Activated CD8-positive, alpha-beta memory T cell treated with anti-CD3 and anti-CD28 coated beads, Interleukin-2, amount 50 U/mL, for 4 hours (primary cell): ENCODE results near the gene PLEKHA4.
"Not testable (repeated sequence)": the region's sequence is repeated elsewhere in the genome, so short reads cannot be mapped to it uniquely, and the experiment has no call there.

Experiments used
- DNase-seq: peaks from one replicate; pipeline ENCODE4 v3.0.0-alpha.2; 2020

The PLEKHA4 gene

GRCh38 chr19:48887861-48888612, 19.6 kb upstream of the PLEKHA4 start:
- DNase-seq, result no peak

DNA sequence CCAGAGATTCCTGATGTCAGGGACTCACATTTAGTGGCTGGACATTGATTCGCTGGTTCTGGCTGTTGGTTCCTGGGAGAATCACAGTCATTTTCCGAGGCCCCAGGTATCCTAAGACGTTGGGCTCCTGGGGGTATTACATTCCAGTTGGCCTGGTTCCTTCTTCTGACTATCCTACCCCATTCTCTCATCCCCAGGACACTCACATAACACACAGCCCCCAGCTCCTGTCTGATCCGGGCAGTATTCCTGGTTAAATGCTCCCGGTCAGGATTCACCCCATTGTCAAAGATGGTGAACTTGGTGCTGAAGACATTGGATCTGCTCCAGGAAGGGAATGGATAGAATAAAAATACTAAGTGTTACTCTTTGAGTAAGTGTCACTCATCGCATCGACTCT, 15.3 kb upstream of the PLEKHA4 start:
- DNase-seq, result no peak

DNA sequence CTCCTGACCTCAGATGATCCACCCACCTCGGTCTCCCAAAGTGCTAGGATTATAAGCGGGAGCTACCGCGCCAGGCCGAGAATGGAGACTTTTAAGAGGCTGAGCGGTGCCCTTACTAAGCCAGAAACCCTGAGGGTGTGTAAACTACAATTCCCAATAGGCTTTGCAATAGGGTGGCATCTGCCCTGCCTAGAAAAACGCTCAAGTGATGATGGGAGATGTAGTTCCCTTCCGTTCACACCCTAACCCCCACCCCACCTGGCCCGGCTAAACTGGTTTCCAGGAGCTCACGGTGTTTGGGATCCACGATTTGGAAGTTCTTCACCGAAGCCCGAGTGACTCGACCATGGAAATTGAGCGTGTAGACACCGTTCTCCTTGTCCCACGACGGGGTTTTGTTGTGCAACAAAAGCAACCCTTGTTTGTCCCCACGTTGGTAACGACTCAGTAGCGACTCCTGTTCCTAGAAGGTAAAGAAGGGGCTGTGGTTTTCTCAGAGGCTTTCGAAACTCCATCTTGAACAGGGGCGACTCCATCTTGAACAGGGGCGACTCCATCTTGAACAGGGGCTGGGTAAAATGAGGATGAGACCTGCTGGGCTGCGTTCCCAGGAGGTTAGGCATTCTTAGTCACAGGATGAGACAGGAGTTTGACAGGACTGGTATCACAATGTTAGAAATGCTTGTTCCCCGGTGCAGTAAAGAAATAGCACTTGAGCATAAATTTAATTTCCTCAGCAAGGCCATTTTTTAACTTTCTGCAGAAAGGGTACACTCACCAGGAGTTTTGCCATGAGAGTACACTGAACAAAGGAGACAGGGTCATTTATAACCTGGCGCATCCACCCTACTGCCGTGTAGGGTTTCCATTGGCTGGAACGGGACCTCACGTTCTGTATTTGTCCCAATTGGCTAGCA, 13.6 kb upstream of the PLEKHA4 start:
- no peak for DNase-seq

GRCh38 chr19:48879696-48880095, 11.3 kb upstream of the PLEKHA4 start:
- not testable (repeated sequence) for DNase-seq

DNA sequence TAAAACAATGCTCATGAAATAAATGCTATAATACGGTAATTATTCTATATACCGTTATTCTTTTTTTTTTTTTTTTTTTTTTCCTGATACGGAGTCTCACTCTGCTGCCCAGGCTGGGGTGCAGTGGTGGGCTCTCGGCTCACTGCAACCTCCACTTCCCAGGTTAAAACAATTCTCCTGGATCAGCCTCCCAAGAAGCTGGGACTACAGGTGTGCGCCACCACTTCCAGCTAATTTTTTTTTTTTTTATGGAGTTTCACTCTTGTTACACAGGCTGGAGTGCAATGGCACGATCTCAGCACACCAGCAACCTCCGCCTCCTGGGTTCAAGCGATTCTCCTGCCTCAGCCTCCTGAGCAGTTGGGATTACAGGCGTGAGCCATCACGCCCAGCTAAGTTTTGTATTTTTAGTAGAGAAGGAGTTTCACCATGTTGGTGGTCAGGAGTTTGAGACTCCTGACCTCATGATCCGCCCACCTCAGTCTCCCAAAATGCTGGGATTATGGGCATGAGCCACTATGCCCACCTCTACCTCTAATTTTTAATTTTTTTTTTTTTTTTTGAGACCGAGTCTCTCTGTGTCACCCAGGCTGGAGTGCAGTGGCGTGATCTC, 10.7 kb upstream of the PLEKHA4 start:
- DNase-seq, result no peak

DNA sequence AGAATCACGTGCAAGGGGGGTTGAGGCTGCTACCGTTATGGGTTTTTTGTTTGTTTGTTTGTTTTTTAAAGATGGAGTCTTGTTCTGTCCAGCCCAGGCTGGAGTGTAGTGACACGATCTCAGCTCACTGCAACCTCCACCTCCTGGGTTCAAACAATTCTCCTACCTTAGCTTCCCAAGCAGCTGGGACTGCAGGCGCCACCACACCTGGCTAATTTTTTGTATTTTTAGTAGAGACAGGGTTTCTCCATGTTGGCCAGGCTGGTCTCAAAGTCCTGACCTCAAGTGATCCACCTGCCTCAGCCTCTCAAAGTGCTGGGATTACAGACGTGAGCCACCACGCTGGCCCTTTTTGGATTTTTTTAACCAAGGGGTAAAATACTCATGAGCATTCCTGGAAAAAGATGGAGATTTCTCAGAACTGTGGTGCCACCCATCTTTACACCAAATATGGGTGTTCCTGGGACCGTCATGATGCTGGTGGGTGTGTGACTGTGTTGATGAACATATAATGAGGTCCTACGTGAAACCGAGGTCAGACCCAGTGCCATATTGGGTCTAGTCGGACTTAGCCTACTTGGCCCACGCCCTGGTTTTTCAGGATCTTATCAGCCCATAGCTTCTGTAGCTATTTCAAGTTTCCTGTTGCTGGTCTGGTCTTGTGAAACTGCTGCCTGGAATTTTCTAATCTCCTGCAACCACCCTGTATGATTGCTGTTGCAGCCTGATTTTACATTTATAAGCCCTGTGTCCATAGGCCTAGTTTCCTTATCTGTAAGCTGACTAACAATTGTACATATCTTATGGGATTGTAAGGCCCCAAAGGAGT, 10.0 kb upstream of the PLEKHA4 start:
- DNase-seq, result no peak

GRCh38 chr19:48877855-48878195, 9.4 kb upstream of the PLEKHA4 start:
- no peak for DNase-seq

DNA sequence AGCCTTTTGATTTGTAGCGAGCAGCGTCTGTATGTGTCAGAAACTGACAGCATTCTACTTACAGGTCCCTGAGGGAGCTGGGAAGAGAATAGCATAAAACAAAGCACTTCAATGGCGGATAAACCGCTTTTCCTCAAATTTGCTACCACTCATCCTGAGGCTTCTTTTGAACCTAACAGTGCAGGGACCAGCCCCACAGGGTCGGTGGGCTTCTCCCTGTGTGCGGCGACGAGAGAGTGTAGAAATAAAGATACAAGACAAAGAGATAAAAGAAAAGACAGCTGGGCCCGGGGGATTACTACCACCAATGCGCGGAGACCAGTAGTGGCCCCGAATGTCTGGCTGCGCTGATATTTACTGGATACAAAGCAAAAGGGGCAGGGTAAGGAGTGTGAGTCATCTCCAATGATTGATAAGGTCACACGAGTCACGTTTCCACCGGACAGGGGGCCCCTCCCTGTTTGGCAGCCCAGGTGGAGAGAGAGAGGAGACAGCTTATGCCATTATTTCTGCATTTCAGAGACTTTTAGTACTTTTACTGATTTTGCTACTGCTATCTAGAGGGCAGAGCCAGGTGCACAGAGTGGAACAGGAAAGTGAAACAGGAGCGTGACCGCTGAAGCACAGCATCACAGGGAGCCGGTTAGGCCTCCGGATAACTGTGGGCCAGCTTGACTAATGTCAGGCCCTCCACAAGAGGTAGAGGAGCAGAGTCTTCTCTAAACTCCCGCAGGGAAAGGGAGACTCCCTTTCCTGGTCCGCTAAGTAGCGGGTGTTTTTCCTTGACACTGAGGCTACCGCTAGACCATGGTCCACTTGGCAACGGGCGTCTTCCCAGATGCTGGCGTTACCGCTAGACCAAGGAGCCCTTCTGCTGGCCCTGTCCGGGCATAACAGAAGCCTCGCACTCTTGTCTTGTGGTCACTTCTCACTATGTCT, 7.9 kb upstream of the PLEKHA4 start:
- DNase-seq, result peak; percentile 56

DNA sequence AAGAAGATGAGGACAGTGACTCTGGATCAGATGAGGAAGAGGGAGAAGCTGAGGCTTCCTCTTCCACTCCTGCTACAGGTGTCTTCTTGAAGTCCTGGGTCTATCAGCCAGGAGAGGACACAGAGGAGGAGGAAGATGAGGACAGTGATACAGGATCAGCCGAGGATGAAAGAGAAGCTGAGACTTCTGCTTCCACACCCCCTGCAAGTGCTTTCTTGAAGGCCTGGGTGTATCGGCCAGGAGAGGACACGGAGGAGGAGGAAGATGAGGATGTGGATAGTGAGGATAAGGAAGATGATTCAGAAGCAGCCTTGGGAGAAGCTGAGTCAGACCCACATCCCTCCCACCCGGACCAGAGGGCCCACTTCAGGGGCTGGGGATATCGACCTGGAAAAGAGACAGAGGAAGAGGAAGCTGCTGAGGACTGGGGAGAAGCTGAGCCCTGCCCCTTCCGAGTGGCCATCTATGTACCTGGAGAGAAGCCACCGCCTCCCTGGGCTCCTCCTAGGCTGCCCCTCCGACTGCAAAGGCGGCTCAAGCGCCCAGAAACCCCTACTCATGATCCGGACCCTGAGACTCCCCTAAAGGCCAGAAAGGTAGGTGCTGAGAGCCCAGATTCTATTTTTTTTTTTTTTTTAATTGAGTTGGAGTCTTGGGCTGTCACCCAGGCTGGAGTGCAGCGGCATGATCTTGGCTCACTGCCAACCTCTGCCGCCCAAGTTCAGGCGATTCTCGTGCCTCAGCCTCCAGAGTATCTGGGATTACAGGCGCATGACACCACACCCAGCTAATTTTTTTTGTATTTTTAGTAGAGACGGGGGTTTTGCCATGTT, 6.1 kb upstream of the PLEKHA4 start:
- DNase-seq, result no peak

DNA sequence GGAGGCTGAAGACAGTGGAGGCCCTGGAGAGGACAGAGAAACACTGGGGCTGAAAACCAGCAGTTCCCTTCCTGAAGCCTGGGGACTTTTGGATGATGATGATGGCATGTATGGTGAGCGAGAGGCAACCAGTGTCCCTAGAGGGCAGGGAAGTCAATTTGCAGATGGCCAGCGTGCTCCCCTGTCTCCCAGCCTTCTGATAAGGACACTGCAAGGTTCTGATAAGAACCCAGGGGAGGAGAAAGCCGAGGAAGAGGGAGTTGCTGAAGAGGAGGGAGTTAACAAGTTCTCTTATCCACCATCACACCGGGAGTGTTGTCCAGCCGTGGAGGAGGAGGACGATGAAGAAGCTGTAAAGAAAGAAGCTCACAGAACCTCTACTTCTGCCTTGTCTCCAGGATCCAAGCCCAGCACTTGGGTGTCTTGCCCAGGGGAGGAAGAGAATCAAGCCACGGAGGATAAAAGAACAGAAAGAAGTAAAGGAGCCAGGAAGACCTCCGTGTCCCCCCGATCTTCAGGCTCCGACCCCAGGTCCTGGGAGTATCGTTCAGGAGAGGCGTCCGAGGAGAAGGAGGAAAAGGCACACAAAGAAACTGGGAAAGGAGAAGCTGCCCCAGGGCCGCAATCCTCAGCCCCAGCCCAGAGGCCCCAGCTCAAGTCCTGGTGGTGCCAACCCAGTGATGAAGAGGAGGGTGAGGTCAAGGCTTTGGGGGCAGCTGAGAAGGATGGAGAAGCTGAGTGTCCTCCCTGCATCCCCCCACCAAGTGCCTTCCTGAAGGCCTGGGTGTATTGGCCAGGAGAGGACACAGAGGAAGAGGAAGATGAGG, 5.3 kb upstream of the PLEKHA4 start:
- DNase-seq, result no peak

- peak; percentile 71 for DNase-seq
These were observed 4.6 kb upstream of the PLEKHA4 start for GRCh38 chr19:48872884-48873475.

- peak; percentile 99 for DNase-seq
These were observed 3.9 kb upstream of the PLEKHA4 start, which contains the start of gene PPP1R15A for GRCh38 chr19:48872182-48872883. PPP1R15A (plus strand) TSS chr19:48872421; CDS start chr19:48873234, 813 bp downstream.

DNA sequence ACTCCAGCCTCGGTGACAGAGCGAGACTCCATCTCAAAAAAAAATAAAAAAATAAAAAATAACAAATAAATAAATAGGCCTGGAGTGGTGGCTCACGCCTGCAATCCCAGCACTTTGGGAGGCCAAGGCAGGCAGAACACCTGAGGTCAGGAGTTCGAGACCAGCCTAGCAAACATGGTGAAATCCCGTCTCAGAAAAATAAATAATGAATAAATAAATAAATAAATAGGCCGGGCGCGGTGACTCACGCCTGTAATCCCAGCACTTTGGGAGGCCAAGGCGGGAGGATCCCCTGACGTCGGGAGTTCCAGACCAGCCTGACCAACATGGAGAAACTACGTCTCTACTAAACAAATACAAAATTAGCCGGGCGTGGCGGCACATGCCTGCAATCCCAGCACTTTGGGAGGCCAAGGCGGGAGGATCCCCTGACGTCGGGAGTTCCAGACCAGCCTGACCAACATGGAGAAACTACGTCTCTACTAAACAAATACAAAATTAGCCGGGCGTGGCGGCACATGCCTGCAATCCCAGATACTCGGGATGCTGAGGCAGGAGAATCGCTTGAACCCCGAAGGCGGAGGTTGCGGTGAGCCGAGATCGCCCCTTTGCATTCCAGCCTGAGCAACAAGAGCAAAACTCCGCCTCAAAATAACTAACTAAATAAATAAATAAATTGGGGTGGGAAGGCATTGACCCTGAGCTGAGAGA, 3.2 kb upstream of the PLEKHA4 start:
- DNase-seq, result not testable (repeated sequence)

- DNase-seq, result no peak
These were observed 1.6 kb upstream of the PLEKHA4 start for GRCh38 chr19:48870048-48870447.

- no peak for DNase-seq
These were observed 687 bp downstream of the PLEKHA4 start for GRCh38 chr19:48867746-48868113.

GRCh38 chr19:48867123-48867745, 1.2 kb downstream of the PLEKHA4 start:
- DNase-seq, result no peak

GRCh38 chr19:48866692-48867091, 1.7 kb downstream of the PLEKHA4 start:
- DNase-seq, result no peak
